ENCODE results near the gene NR2C2.
"Not testable (repeated sequence)": the region's sequence is repeated elsewhere in the genome, so short reads cannot be mapped to it uniquely, and the experiment has no call there.

Gene NR2C2

GRCh38 chr3:14959359-14959943 lies 12.1 kb downstream of the NR2C2 start:
- DNase-seq (ENCODE audit: low spot score) = no peak

- DNase-seq (ENCODE audit: low spot score) = no peak
These were observed 15.4 kb downstream of the NR2C2 start for GRCh38 chr3:14962762-14963161.

- DNase-seq (ENCODE audit: low spot score) = no peak
These were observed 19.9 kb downstream of the NR2C2 start for GRCh38 chr3:14967285-14967684.

- DNase-seq (ENCODE audit: low spot score) = no peak
These were observed 22.3 kb downstream of the NR2C2 start for GRCh38 chr3:14969671-14970070.

DNA sequence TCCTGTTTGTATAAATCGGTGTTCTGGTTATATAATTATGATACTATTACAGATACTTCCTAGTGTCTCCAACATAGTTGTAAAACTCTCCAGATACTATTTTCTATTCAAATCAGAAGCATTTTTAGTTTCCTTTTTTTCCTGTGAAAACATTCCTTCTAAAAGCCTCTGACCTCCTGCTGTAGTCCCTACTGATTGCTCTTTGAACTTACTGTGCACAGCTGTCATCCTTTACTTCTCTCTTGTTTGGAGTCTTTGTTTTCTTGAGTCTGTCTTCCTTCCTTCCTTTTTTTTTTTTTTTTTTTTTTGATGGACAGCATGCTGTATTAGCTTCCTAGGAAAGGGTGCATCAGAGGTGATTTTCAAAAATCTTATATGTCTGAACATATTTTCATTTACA lies 28.9 kb downstream of the NR2C2 start:
- no peak for DNase-seq (ENCODE audit: low spot score)

DNA sequence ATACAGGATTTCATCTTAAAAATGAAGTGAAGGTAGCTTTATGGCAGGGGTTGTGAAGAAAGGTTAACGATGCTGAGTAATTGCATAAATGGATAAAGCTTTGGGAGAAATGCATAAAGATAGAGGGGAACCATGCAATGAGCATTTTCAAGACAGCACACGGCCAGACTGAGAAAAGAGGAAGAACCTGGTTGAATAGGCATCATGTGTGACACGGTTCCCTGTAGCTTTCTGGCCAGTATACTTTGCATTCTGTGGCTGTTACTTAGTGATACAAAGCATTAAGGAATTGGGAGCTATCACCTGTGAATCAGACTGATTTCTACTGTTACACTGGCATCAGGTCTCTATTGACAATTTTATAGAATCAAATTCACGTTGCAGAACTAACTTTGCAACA lies 33.3 kb downstream of the NR2C2 start:
- no peak for DNase-seq (ENCODE audit: low spot score)

- no peak for DNase-seq (ENCODE audit: low spot score)
These were observed 37.3 kb downstream of the NR2C2 start for GRCh38 chr3:14984581-14985113.

GRCh38 chr3:14988988-14989394 lies 41.6 kb downstream of the NR2C2 start:
- DNase-seq (ENCODE audit: low spot score) = no peak

GRCh38 chr3:14989943-14990779 lies 42.8 kb downstream of the NR2C2 start:
- peak; percentile 9 for DNase-seq (ENCODE audit: low spot score)

DNA sequence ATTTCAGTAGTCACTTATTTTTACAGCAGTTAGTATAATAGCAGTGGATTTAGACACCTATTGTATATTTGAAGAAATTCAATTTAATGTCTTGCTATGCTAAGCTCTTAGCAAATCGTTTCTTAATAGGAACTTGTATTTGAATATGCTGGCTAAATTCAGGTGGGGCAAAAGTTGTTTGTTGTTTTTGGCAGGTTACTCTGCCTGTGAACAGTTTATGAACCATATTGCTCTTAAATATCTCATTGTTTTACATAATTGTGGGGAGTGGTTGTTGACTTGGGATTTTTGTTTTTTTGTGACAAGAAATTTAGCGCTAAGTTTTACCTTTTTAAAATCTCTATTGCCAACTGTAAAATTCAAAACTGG lies 43.4 kb downstream of the NR2C2 start:
- no peak for DNase-seq (ENCODE audit: low spot score)

GRCh38 chr3:14991151-14991742 lies 43.9 kb downstream of the NR2C2 start:
- DNase-seq (ENCODE audit: low spot score) = no peak

DNA sequence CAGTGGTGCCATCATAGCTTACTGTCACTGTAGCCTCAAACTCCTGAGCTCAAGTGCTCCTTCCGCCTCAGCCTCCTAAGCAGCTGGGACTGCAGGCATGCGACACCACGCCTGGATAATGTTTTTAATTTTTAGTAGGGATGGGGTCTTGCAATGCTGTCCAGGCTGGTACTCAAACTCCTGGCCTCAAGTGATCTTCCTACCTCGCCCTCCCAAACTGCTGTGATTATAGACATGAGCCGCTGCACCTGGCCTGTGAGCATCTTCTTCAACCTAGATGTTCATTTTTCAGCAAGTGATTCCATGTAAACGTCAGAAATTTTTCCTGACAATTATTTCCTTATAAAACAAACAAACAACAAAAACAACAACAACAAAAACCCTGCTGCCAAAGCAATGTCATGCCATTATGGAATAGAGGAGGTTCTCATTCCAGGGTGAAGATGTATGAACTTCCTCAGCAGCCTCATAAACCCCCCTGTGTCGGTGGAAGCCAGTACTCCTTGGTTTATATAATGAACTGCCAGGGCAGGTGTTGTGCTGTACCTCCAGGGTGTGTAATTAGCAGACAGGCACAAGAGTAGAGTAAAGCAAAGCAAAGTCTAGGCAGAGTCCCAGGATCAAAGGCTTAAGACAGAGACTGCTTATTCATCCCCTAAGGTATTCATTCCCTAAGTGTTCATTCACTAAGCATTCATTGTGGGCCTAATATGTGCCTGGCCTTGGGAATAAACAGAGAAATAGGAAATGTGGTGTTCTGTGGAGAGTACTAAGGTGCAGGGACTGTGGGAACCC lies 44.6 kb downstream of the NR2C2 start:
- DNase-seq (ENCODE audit: low spot score) = no peak

DNA sequence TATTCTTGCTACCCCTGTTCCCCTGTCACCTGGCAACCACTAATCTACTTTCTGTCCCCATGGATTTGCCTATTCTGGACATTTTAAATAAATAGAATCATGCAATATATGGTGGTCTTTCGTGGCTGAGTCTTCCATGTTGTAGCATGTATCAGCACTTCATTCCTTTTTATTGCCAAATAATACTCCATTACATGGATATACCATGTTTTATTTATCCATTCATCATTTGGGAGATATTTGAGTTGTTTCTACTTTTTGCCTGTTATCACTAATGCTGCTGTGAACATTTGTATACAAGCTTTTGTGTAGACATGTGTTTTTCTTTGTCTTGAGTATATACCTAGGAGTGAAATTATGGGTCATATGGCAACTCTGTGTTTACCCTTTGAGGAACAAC lies 50.6 kb downstream of the NR2C2 start:
- no peak for DNase-seq (ENCODE audit: low spot score)

DNA sequence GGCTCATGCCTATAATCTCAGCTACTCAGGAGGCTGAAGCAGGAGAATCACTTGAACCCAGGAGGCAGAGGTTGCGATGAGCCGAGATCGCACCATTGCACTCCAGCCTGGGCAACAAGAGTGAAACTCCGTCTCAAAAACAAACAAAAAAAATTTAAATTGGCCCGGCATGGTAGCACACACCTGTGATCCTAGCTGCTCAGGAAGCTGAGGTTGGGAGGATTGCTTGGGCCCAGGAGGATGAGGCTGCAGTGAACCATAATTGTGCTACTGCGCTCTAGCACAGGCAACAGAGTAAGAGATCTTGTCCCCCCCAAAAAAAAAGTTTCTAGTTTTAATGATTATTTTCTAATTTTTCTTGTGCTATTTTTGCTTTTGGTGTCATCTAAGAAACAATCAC lies 51.8 kb downstream of the NR2C2 start:
- DNase-seq (ENCODE audit: low spot score) = not testable (repeated sequence)

- no peak for DNase-seq (ENCODE audit: low spot score)
These were observed 60.3 kb downstream of the NR2C2 start for GRCh38 chr3:15007681-15008141.

DNA sequence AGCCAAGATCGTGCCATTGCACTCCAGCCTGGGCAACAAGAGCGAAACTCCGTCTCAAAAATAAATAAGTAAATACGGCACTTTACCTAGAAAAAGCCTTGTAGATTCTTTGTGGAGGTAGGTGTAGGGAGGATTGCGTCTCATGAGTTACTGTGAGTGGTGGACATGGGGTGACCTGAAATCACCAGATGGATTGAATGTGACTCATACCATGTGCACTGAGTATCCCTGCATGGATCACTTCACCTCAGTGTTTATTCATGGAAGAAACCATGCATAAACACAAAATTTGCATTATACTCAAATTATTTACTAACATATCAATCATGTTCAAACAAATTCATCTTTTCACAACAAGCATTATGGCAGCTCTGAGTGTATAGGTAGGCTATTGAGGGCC lies 61.8 kb downstream of the NR2C2 start:
- DNase-seq (ENCODE audit: low spot score) = no peak

DNA sequence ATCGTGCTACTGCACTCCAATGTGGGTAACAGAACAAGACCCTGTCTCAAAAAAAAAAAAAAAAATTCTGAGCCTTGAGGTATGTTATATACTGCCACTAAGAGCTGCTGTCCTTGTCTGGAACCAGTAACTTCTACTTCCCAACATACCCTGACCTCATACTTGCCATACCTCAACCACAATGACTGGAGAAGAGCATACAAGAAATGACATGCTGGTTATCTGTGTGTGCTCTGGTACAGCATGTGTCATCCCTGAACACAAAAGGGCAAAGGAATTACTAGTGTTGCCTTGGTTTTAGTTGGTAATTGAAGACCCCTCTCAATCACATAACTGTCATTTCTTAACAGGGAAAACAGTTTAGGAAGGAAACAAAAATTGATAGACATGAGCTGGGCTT lies 63.3 kb downstream of the NR2C2 start:
- DNase-seq (ENCODE audit: low spot score) = no peak

GRCh38 chr3:15011174-15011573 lies 63.8 kb downstream of the NR2C2 start:
- DNase-seq (ENCODE audit: low spot score) = no peak

- DNase-seq (ENCODE audit: low spot score) = no peak
These were observed 67.4 kb downstream of the NR2C2 start for GRCh38 chr3:15014606-15015328.

DNA sequence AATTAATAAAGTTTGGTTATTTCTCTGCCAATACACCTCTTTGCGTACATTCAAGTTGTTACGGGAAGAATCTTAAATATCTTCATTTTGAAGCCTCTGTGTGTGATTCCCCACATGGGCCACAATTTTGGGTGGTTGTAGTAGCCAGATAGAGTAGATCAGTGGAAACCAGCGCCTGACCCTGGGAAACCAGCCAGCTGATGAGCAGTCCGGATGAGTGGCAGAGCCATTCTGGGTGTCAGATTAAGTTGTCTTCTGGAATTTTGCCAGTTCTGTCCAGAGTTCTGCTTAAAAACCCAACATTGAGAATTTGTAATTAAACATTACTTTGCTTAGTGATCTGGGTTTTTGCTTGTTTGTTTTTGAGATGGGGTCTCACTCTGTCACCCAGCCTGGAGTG lies 68.1 kb downstream of the NR2C2 start:
- no peak for DNase-seq (ENCODE audit: low spot score)

GRCh38 chr3:15017191-15017590 lies 69.8 kb downstream of the NR2C2 start:
- DNase-seq (ENCODE audit: low spot score) = no peak

DNA sequence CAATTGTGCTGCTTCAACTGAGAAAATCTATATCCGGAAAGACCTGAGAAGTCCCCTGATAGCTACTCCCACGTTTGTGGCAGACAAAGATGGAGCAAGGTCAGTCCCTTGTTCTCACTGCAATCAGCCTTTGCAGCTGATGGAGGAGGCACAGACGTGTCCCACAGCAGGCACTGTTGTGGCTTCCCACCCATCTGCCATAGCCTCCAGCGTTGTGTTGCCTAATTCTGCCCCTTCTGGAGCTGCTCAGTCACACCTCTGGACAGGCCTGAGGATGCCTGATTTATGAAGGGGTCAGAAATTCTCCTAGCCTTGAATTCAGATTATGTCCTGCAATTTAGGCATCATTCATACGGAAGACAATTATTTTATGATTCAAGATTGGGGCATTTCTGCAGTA lies 75.9 kb downstream of the NR2C2 start:
- DNase-seq (ENCODE audit: low spot score) = no peak

All from hepatic stellate cell (primary cell).